Muscle of arm (tissue), 12 donors: ENCODE results near the gene OR10T2. TPM values are rescaled to one million over a fixed set of nuclear protein-coding genes. Genes with fewer than 3 reads are reported as not detected.
"Not testable (repeated sequence)": the region's sequence is repeated elsewhere in the genome, so short reads cannot be mapped to it uniquely, and the experiment has no call there.

Source experiments
- DNase-seq: peaks from one replicate; pipeline ENCODE4 v3.0.0-alpha.2; 2013
- polyA plus RNA-seq, 12 donors: library from polyadenylated mRNA; unstranded; fragments of 120-200 nt; gene quantifications; one replicate each; pipeline ENCODE4 v1.2.1, GENCODE V29; 2013; ENCODE audit not compliant: insufficient read length in 12 of 12

Gene OR10T2
- polyA plus RNA-seq, 12 donors: not detected

DNA sequence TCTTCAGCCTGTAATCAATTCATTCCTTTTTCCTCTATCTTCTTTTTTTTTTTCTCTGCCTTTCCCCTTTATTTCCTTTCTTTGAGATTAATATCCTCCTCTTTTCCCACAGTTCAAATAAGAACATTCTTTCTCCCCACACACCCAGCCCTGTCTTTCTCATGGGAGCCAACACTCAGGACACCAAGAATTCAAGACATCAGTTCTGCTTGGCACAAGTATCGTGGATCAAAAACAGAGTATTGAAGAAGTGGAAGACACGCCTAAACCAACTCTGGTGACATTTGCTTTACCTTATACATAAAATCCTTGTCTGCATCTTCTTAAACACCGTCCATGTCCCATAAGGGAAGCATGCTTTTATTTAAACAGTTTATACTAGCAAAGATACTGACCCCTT is 42.6 kb downstream of the OR10T2 start:
- DNase-seq: no peak

DNA sequence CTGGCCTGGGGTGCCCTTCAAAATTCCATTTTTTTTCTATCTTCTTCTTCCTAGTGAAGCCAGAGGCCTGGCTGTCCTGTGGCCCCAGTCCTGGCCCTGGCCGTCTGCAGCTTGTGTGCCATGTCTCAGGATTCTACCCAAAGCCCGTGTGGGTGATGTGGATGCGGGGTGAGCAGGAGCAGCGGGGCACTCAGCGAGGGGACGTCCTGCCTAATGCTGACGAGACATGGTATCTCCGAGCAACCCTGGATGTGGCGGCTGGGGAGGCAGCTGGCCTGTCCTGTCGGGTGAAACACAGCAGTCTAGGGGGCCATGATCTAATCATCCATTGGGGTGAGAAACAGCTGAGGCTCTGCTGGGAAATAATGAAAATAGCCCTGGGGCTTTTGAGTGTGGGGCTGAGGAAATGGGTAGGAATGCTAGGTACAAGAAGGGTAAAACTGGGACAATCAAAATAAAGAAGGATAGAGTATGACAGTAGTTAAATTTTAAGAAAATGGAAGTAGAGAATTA is 43.4 kb downstream of the OR10T2 start:
- no peak for DNase-seq

DNA sequence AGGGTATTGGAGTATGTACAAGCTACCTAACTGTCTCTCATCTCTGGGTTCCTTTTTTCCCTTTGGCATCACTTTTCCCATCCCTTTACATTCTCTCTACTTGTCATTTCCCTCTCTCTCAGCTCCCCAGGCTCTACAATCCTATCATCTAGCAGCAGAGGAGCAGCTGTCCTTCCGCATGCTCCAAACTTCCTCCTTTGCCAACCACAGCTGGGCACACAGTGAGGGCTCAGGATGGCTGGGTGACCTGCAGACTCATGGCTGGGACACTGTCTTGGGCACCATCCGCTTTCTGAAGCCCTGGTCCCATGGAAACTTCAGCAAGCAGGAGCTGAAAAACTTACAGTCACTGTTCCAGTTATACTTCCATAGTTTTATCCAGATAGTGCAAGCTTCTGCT is 45.0 kb downstream of the OR10T2 start:
- no peak for DNase-seq

DNA sequence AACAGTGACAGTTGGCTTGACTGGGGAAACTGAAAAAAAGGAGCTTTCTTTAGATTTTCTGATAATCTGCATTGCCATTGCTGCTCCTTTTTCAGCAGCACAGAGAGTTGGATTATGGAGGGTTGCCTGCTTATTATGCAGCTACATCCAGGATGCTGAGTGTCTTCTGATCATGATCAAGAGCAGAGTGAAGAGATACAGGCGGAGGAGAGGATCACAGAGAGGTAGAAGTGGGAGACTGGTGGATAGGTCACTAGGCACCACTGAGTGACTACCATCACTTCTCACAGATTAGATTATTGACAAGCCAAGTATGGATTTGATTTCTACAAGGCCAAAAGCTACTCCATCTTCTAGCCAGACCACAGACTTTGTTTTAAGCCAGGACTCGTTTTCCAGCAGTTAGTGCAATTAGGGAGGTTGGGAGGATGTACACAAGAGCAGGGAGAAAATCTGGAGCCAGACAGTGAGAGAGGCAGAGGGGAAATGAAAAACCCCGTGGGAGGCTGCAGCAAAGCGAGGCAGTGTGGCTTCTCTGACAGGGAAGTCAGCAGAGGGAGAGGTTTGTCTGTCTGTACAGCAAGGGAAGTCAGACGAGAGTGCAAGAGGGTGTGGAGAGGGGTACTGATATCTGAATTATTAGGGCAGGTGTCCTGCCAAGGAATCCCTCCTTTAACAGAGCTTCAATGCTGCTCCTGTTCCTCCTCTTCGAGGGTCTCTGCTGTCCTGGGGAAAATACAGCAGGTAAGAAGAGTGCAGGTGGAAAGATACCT is 45.8 kb downstream of the OR10T2 start, which contains the start of gene CD1E:
TSS of gene CD1E (plus strand) at position 592 of the 773 bp plus-strand sequence. CDS start at position 687, 95 bp downstream.
- DNase-seq: no peak

DNA sequence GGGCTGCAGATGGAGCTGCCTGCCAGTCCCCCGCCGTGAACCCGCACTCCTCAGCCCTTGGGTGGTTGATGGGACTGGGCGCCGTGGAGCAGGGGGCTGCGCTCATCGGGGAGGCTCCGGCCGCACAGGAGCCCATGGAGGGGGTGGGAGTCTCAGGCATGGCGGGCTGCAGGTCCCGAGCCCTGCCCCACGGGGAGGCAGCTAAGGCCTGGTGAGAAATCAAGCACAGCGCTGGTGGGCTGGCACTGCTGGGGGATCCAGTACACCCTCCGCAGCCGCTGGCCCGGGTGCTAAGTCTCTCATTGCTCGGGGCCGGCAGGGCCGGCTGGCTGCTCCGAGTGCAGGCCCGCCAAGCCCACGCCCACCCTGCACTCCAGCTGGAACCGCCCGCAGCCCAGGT is 50.3 kb downstream of the OR10T2 start:
- DNase-seq: not testable (repeated sequence)

Other genes starting within 250 kb of the OR10T2 start
- 1 to 10 TPM in 9 of 12 donors, under 1 TPM in 1, not detected in 2; 0.83 to 2.7 (median 1.5) TPM for gene CD1D, start 218.6 kb downstream of the OR10T2 start, polyA plus RNA-seq
- under 1 TPM in 4 of 12 donors, not detected in 8; 0.09 to 0.70 (median 0.28) TPM for gene CD1A, start 145.0 kb downstream of the OR10T2 start, polyA plus RNA-seq
- 1 to 10 TPM in 3 of 12 donors, under 1 TPM in 7, not detected in 2; 0.57 to 2.7 (median 0.94) TPM for gene CD1C, start 109.5 kb downstream of the OR10T2 start, polyA plus RNA-seq
- under 1 TPM in 1 of 12 donors, not detected in 11; 0.12 TPM for gene CD1B, start 67.9 kb downstream of the OR10T2 start, polyA plus RNA-seq
- gene CD1E, start 45.6 kb downstream of the OR10T2 start, polyA plus RNA-seq: under 1 TPM in 2 of 12 donors, not detected in 10; 0.39 to 0.48 TPM
- not detected for gene OR10K2, start 26.8 kb upstream of the OR10T2 start, polyA plus RNA-seq
- under 1 TPM in 4 of 12 donors, not detected in 8; 0.03 to 0.07 (median 0.05) TPM for gene OR10K1, start 62.4 kb upstream of the OR10T2 start, polyA plus RNA-seq
- not detected for gene OR10R2, start 72.8 kb upstream of the OR10T2 start, polyA plus RNA-seq
- gene OR6Y1, start 154.9 kb upstream of the OR10T2 start, polyA plus RNA-seq: not detected
- gene OR6P1, start 171.1 kb upstream of the OR10T2 start, polyA plus RNA-seq: not detected
- not detected for gene OR10X1, start 180.4 kb upstream of the OR10T2 start, polyA plus RNA-seq
- gene OR10Z1, start 205.8 kb upstream of the OR10T2 start, polyA plus RNA-seq: under 1 TPM in 8 of 12 donors, not detected in 4; 0.09 to 0.21 (median 0.13) TPM